ENCODE measurements around the gene NLRP10. TPM values are rescaled to one million over a fixed set of nuclear protein-coding genes. Genes with fewer than 3 reads are reported as not detected.
A peak's percentile ranks its signal among the peaks of the same experiment; 100 is the strongest.

The NLRP10 gene, protein sequence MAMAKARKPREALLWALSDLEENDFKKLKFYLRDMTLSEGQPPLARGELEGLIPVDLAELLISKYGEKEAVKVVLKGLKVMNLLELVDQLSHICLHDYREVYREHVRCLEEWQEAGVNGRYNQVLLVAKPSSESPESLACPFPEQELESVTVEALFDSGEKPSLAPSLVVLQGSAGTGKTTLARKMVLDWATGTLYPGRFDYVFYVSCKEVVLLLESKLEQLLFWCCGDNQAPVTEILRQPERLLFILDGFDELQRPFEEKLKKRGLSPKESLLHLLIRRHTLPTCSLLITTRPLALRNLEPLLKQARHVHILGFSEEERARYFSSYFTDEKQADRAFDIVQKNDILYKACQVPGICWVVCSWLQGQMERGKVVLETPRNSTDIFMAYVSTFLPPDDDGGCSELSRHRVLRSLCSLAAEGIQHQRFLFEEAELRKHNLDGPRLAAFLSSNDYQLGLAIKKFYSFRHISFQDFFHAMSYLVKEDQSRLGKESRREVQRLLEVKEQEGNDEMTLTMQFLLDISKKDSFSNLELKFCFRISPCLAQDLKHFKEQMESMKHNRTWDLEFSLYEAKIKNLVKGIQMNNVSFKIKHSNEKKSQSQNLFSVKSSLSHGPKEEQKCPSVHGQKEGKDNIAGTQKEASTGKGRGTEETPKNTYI
- total RNA-seq (not detected), polyA plus RNA-seq (not detected)
- long read RNA-seq, donor 1, result 0 reads
- long read RNA-seq, donor 2, result 0 reads
- long read RNA-seq, donor 3, result 0 reads
- long read RNA-seq, donor 4, result 0 reads
- long read RNA-seq, donor 5, result 0 reads
- long read RNA-seq, donor 6, result 0 reads
- long read RNA-seq, donor 7, result 0 reads
- long read RNA-seq, donor 8, result 0 reads
- long read RNA-seq, donor 9, result 0 reads
- long read RNA-seq, donor 10, result 0 reads

DNA sequence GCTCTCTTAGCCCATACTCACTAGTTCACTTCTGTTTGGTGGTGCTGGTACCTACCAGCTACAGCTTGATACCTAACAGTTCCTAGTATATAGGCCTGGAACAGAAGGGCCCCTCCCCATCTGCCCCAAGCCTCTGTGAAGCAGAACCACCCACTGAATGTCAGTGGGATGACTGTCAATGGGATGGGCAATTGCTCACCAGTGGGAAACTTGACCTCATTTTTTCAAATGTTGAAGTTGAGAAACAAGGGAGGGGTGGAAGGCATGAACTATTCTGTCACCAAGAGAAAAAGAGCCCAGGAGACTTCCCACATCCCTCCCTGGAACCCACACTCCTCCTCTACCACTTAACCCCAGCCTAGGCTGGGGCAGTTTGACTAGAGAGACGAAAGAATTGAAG, at the start of gene NLRP10:
Gene NLRP10, minus strand, starts transcription at position 62 of the 400 bp plus-strand sequence. CDS start 1,952 bp downstream, outside the sequence.
- no peak for TF ChIP-seq POLR2A (IDR thresholded peaks at IDR 0.05)
- TF ChIP-seq, protein P1, sequence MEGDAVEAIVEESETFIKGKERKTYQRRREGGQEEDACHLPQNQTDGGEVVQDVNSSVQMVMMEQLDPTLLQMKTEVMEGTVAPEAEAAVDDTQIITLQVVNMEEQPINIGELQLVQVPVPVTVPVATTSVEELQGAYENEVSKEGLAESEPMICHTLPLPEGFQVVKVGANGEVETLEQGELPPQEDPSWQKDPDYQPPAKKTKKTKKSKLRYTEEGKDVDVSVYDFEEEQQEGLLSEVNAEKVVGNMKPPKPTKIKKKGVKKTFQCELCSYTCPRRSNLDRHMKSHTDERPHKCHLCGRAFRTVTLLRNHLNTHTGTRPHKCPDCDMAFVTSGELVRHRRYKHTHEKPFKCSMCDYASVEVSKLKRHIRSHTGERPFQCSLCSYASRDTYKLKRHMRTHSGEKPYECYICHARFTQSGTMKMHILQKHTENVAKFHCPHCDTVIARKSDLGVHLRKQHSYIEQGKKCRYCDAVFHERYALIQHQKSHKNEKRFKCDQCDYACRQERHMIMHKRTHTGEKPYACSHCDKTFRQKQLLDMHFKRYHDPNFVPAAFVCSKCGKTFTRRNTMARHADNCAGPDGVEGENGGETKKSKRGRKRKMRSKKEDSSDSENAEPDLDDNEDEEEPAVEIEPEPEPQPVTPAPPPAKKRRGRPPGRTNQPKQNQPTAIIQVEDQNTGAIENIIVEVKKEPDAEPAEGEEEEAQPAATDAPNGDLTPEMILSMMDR (IDR thresholded peaks at IDR 0.05), result no peak
- intact Hi-C loops (cut with DNase I), result no loop called here
- no peaks in the 10 kb centered on the region for H3K4me1 ChIP-seq (replicated peaks in 1 of 2)
- H3K9me3 ChIP-seq (replicated peaks in 1 of 3), result no peaks in the 10 kb centered on the region
- no peak within 1 kb of the TSS for H3K4me3 ChIP-seq
- no peaks in the 10 kb centered on the region for H3K36me3 ChIP-seq (replicated peaks in 1 of 2)
- no peak within 1 kb of the TSS for H3K27ac ChIP-seq
- H3K27me3 ChIP-seq, result no peaks in the 10 kb centered on the region
- DNase-seq, result no peak
- WGBS, 4 donors, result 69 to 89% (median 78%) methylated on average over 1 of the region's 1 CpG

DNA sequence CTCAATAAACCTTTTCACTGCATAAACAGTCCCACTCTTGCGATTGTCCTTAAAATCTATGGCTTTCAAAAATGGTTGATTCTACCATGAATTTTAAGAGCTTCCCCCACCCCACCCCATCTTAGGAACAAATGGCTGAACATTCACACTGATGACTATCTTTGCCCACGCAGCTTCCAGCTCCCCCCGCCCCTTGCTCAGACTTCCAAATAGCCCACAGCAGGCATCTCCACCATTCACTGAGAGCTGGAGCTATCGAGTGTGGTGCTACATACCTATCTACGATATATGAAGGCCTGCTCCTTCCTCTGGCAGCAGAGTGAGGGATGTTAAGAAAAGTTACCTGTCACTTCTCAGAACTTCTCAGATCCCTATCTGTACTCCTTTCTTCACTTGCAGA, 48.6 kb upstream of the NLRP10 start:
- Histone ChIP-seq H3K4me1 (replicated peaks in 1 of 2) (peaks cover 8 to 10% of the 10 kb centered on the region in 2 donors), H3K9me3 (replicated peaks in 1 of 3) (no peaks in the 10 kb centered on the region), H3K27ac (no peak overlapping the region), H3K27me3 (no peaks in the 10 kb centered on the region), H3K36me3 (replicated peaks in 1 of 2) (no peaks in the 10 kb centered on the region), H3K4me3 (no peak overlapping the region)
- intact Hi-C loops (cut with DNase I), result loop anchor here in 1 of 2 donors (5.0 kb wide), 1 partner anchor 78 kb away; no protein-coding TSS in a partner anchor
- 79 to 88% (median 83%) methylated on average over 5 of the region's 5 CpGs for WGBS, 4 donors
- TF ChIP-seq, protein P1 (IDR thresholded peaks at IDR 0.05), result no peak
- TF ChIP-seq POLR2A (IDR thresholded peaks at IDR 0.05), result no peak
- peak in 2 of 7 donors; percentile 2 to 45 for DNase-seq

DNA sequence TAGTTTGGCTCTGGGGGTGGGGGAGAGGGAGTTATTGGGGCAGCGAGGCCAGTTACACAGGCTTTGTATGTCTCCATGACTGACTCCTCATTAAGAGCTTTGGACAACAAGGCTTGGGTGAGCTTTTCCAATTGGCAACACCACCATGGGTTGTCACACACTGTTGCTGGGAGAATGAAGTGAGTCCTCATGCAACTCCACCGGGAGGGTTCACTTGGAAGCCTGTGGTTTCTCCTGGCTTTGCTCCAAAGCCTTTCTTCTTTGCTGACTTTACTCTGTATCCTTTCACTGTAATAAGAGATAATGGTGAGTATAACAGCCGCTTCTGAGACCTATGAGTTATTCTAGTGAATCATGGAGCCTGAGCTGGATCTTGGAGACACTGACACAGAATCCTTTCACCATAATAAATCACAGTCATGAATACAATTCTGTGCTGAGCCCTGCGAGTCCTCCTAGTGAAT, 46.8 kb upstream of the NLRP10 start:
- 38 to 49% (median 43%) methylated on average over 3 to 4 of the region's 4 CpGs for WGBS, 4 donors
- H3K27ac ChIP-seq, result no peak overlapping the region
- no peaks in the 10 kb centered on the region for H3K9me3 ChIP-seq (replicated peaks in 1 of 3)
- no peak overlapping the region for H3K4me3 ChIP-seq
- no peaks in the 10 kb centered on the region for H3K4me1 ChIP-seq (replicated peaks in 1 of 2)
- intact Hi-C loops (cut with DNase I), result loop anchor here in 1 of 2 donors (5.0 kb wide), 1 partner anchor 80 kb away; no protein-coding TSS in a partner anchor
- no peaks in the 10 kb centered on the region for H3K36me3 ChIP-seq (replicated peaks in 1 of 2)
- TF ChIP-seq, protein P1 (IDR thresholded peaks at IDR 0.05), result no peak
- no peak for TF ChIP-seq POLR2A (IDR thresholded peaks at IDR 0.05)
- no peaks in the 10 kb centered on the region for H3K27me3 ChIP-seq
- DNase-seq, result peak in 1 of 7 donors; percentile 52

DNA sequence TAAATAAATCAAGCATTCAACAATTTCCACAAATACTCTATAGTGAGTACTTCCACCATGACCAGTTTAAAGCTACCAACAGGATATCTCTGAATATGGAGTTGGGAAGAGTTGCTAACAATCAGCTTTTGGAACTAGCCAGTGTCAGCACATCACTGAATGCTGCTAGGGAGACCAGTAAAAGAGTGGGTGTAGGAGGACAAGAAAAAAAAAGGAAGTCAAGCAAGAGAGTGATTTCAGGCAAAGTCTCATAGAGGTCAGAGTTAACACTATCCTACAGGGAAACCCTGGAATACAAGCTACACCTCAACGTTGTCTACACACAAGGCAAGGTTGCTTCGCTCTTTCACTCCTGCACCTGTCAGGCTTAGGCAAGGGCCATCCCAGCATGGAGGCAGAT, 46.1 kb upstream of the NLRP10 start:
- intact Hi-C loops (cut with DNase I), result loop anchor here in 1 of 2 donors (5.0 kb wide), 1 partner anchor 81 kb away; no protein-coding TSS in a partner anchor
- H3K9me3 ChIP-seq (replicated peaks in 1 of 3), result no peaks in the 10 kb centered on the region
- no peaks in the 10 kb centered on the region for H3K27me3 ChIP-seq
- peak in 1 of 7 donors; percentile 34 for DNase-seq
- no peak overlapping the region for H3K27ac ChIP-seq
- H3K36me3 ChIP-seq (replicated peaks in 1 of 2), result no peaks in the 10 kb centered on the region
- no peak overlapping the region for H3K4me3 ChIP-seq
- TF ChIP-seq POLR2A (IDR thresholded peaks at IDR 0.05), result no peak
- TF ChIP-seq, protein P1 (IDR thresholded peaks at IDR 0.05), result no peak
- H3K4me1 ChIP-seq (replicated peaks in 1 of 2), result no peaks in the 10 kb centered on the region
- 74 to 81% (median 78%) methylated on average over 2 of the region's 2 CpGs for WGBS, 4 donors
